ENCODE data around the gene TNNI3K.

The TNNI3K gene

DNA sequence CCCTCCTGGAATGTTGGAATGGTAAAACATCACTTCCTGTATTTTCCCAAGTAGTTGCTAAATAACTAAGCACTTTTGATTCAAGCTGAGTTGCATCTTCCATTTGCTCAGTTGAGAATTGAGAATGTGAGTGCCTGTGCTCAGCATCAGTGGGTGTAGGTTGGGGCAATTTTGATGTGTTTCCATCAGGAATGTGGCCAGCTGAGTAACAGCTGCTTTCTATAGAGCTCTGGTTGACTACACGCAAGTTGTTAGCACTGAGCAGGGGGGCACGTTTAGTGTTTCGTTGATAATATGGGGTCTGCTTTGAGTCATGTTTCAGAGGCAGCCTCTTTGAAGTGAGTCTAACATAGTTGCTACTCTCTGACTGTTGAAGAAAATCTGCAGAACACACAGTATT, 235.7 kb downstream of the TNNI3K start:
- Histone ChIP-seq H3K4me3 (ENCODE audit: low read depth, low read length) (no peak overlapping the region), H3K27ac (no peak overlapping the region), H3K27me3 (replicated peaks) (no peaks in the 10 kb centered on the region), H3K36me3 (replicated peaks) (no peaks in the 10 kb centered on the region)
- TF ChIP-seq, protein P1, sequence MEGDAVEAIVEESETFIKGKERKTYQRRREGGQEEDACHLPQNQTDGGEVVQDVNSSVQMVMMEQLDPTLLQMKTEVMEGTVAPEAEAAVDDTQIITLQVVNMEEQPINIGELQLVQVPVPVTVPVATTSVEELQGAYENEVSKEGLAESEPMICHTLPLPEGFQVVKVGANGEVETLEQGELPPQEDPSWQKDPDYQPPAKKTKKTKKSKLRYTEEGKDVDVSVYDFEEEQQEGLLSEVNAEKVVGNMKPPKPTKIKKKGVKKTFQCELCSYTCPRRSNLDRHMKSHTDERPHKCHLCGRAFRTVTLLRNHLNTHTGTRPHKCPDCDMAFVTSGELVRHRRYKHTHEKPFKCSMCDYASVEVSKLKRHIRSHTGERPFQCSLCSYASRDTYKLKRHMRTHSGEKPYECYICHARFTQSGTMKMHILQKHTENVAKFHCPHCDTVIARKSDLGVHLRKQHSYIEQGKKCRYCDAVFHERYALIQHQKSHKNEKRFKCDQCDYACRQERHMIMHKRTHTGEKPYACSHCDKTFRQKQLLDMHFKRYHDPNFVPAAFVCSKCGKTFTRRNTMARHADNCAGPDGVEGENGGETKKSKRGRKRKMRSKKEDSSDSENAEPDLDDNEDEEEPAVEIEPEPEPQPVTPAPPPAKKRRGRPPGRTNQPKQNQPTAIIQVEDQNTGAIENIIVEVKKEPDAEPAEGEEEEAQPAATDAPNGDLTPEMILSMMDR (IDR thresholded peaks at IDR 0.05; ENCODE audit: low read depth, low read length, missing control alignments): no peak
- DNase-seq: no peak
- in situ Hi-C loops (cut with HindIII; ENCODE audit: low pct_ligation_motif_present, low sequenced_read_pairs): no loop called here

DNA sequence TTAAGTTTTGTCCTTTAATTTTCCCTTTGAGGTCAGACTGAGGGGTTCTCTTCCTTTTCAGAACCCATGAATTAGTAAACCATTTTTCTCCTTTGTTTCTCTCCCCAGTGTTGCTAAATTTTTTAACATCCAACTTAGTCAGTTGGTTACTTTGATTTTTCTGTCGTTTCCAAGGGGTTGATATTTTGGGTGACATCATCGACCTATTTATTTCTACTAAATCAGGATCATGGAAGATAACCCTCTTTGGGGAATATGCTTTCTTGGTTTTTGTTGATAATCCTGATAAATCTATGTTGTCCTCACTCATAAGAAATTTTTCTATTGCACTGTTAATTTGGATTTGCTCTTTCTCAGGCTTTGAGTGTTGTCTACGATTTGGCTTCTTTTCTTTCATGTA, 236.3 kb downstream of the TNNI3K start:
- in situ Hi-C loops (cut with HindIII; ENCODE audit: low pct_ligation_motif_present, low sequenced_read_pairs): no loop called here

DNA sequence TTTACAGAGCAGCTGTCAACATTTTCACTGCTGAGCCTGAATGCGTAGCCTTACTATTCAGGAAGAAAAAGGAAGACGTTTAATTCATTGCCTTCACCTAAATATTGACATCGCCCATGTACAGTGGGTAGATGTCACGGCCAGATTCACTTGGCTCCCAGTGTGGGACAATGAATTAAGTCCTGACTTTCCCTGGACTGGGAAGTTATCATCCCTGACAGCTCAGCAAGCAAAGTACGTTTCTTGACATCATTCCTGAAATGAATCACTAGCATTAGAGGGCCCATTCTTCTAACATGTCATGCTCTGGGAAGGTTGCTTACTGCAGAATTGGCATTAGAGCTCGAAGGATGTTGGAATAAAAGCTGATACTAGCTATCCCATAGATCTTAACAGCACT, 239.4 kb downstream of the TNNI3K start:
- Histone ChIP-seq H3K27ac (no peak overlapping the region), H3K36me3 (replicated peaks) (no peaks in the 10 kb centered on the region), H3K4me3 (ENCODE audit: low read depth, low read length) (no peak overlapping the region), H3K27me3 (replicated peaks) (no peaks in the 10 kb centered on the region)
- TF ChIP-seq, protein P1 (IDR thresholded peaks at IDR 0.05; ENCODE audit: low read depth, low read length, missing control alignments): no peak
- DNase-seq: no peak
- in situ Hi-C loops (cut with HindIII; ENCODE audit: low pct_ligation_motif_present, low sequenced_read_pairs): no loop called here

More for the DNA sequence above, 236.3 kb downstream of the TNNI3K start:
- no peak overlapping the region for H3K4me3 ChIP-seq (ENCODE audit: low read depth, low read length)
- H3K27me3 ChIP-seq (replicated peaks): no peaks in the 10 kb centered on the region
- no peaks in the 10 kb centered on the region for H3K36me3 ChIP-seq (replicated peaks)
- H3K27ac ChIP-seq: no peak overlapping the region
- no peak for DNase-seq
- TF ChIP-seq, protein P1 (IDR thresholded peaks at IDR 0.05; ENCODE audit: low read depth, low read length, missing control alignments): no peak

DNA sequence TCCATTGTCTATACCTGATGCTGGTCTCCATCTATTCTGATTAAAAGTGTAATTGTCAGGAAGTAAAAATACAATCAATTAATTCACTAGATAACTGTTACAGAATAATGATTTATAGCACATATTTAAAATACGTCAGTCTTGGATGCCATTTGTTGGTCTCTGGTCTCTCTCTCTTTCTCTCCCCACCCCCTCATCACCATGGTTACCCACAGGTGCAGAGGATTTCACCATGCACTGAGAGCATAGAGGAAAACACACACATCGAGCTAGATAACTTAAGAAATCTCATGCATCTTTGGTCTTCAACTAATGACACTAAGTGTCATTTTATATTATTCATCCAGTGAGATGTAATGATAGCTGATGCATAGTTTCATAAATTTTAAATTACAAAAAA, 243.8 kb downstream of the TNNI3K start:
- H3K36me3 ChIP-seq (replicated peaks): no peaks in the 10 kb centered on the region
- TF ChIP-seq, protein P1 (IDR thresholded peaks at IDR 0.05; ENCODE audit: low read depth, low read length, missing control alignments): no peak
- in situ Hi-C loops (cut with HindIII; ENCODE audit: low pct_ligation_motif_present, low sequenced_read_pairs): no loop called here
- no peak overlapping the region for H3K27ac ChIP-seq
- no peak overlapping the region for H3K4me3 ChIP-seq (ENCODE audit: low read depth, low read length)
- no peak for DNase-seq
- H3K27me3 ChIP-seq (replicated peaks): no peaks in the 10 kb centered on the region

DNA sequence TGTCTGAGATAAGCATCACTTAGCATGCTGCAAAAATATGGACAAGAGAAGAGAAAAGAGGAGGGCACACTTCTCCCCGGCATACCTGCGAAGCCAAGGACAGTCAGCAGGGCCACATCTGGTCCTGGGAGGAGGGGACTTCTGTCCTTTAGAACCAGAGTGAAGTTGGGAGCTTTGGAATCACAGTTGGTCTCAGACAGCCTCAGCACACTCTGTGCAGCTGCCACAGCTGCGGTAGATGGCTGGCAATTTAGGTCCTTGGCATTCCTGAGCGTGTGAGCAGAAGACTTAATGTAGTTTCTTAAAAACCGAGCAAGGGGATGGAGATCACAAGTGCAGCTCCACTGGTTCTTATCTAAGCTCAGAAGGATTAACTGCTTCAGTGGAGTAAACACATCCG, 244.9 kb downstream of the TNNI3K start:
- Histone ChIP-seq H3K36me3 (replicated peaks) (no peaks in the 10 kb centered on the region), H3K27ac (no peak overlapping the region), H3K27me3 (replicated peaks) (no peaks in the 10 kb centered on the region), H3K4me3 (ENCODE audit: low read depth, low read length) (no peak overlapping the region)
- DNase-seq: no peak
- TF ChIP-seq, protein P1 (IDR thresholded peaks at IDR 0.05; ENCODE audit: low read depth, low read length, missing control alignments): no peak
- in situ Hi-C loops (cut with HindIII; ENCODE audit: low pct_ligation_motif_present, low sequenced_read_pairs): no loop called here

DNA sequence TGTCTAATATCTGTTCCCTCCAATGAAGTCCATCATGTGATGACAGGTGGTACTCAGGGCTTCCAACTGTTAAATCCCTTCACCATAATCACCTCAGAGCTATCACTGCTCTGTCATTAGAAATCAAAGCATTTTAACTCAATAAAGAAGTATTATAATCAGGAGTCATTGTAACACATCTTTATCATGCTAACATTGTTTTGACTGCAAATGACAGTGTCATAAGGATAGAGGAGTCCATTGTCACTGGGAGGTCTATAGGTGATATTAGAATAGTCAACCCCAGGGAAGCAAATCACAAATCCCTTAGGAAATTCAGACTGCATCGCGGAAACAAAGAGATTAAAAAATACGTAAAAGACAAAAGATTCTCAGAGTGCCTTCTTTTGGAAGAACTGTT, 246.4 kb downstream of the TNNI3K start:
- no peak for DNase-seq
- TF ChIP-seq, protein P1 (IDR thresholded peaks at IDR 0.05; ENCODE audit: low read depth, low read length, missing control alignments): no peak
- H3K4me3 ChIP-seq (ENCODE audit: low read depth, low read length): no peak overlapping the region
- no peak overlapping the region for H3K27ac ChIP-seq
- in situ Hi-C loops (cut with HindIII; ENCODE audit: low pct_ligation_motif_present, low sequenced_read_pairs): no loop called here
- no peaks in the 10 kb centered on the region for H3K27me3 ChIP-seq (replicated peaks)
- no peaks in the 10 kb centered on the region for H3K36me3 ChIP-seq (replicated peaks)

All from brain microvascular endothelial cell (primary cell).